ENCODE data around the gene GLI2. TPM values are rescaled to one million over a fixed set of nuclear protein-coding genes. Genes with fewer than 3 reads are reported as not detected.

Gene GLI2
- total RNA-seq, 1 donor from 2014 or later = 23.1 TPM

GRCh38 chr2:120766470-120767351 is 31.0 kb downstream of the GLI2 start:
- Histone ChIP-seq H3K4me1 (peaks cover 0 to 4% of the 10 kb centered on the region in 2 donors), H3K9me3 (no peaks in the 10 kb centered on the region), H3K27me3 (no peaks in the 10 kb centered on the region), H3K4me3 (no peak overlapping the region), H3K27ac (peak overlapping the region; percentile 38 to 51), H3K36me3 (no peaks in the 10 kb centered on the region)
- intact Hi-C loops (cut with DNase I) = no loop called here
- DNase-seq (ENCODE audit: low spot score in 2 of 2) = no peak
- TF ChIP-seq, protein P1, sequence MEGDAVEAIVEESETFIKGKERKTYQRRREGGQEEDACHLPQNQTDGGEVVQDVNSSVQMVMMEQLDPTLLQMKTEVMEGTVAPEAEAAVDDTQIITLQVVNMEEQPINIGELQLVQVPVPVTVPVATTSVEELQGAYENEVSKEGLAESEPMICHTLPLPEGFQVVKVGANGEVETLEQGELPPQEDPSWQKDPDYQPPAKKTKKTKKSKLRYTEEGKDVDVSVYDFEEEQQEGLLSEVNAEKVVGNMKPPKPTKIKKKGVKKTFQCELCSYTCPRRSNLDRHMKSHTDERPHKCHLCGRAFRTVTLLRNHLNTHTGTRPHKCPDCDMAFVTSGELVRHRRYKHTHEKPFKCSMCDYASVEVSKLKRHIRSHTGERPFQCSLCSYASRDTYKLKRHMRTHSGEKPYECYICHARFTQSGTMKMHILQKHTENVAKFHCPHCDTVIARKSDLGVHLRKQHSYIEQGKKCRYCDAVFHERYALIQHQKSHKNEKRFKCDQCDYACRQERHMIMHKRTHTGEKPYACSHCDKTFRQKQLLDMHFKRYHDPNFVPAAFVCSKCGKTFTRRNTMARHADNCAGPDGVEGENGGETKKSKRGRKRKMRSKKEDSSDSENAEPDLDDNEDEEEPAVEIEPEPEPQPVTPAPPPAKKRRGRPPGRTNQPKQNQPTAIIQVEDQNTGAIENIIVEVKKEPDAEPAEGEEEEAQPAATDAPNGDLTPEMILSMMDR (IDR thresholded peaks at IDR 0.05) = no peak

GRCh38 chr2:120767486-120768005 is 31.9 kb downstream of the GLI2 start:
- Histone ChIP-seq H3K36me3 (no peaks in the 10 kb centered on the region), H3K4me1 (peaks cover 0 to 4% of the 10 kb centered on the region in 2 donors), H3K27me3 (no peaks in the 10 kb centered on the region), H3K4me3 (no peak overlapping the region), H3K9me3 (no peaks in the 10 kb centered on the region), H3K27ac (no peak overlapping the region)
- intact Hi-C loops (cut with DNase I) = no loop called here
- TF ChIP-seq, protein P1 (IDR thresholded peaks at IDR 0.05) = no peak
- no peak for DNase-seq (ENCODE audit: low spot score in 2 of 2)

GRCh38 chr2:120768112-120769048 is 32.7 kb downstream of the GLI2 start:
- TF ChIP-seq, protein P1 (IDR thresholded peaks at IDR 0.05) = no peak
- H3K4me1 ChIP-seq = peaks cover 0 to 4% of the 10 kb centered on the region in 2 donors
- no peak for DNase-seq (ENCODE audit: low spot score in 2 of 2)

DNA sequence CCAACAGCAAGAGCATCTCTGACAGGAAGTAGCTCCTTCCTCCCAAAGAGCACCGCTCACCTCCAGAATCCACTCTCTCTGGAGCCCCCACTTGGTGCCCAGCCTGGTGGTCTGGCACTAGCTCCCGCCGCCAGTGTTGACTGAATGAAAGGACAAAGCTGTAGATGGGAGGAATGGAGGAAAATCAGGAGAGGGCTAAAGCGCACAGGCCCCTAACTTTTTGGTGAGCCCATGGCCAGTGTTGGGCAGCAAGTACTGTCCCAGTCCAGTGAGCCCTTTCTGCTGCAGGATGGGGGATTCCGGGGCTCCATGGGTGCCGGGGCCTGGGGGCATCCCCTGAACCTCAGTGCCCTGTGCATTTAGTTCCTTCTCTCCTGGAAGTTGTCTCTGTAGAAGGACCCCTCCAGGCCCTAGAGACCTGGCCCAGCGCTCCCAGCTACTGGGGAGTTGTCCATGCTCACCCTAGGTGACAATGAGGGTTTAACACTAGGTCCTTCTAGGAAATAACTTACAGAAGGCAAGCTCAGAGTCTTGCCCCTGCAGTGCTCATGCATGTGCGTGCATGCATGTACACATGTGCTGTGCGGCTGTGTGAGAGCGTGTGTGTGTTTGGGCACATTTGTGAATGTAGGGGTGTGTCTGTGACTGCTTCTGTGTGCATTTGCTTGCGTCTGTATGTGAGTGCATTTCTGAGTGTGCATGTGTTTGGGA is 33.6 kb downstream of the GLI2 start:
- no peak for DNase-seq (ENCODE audit: low spot score in 2 of 2)
- no peak overlapping the region for H3K4me3 ChIP-seq
- no peak overlapping the region for H3K27ac ChIP-seq
- H3K4me1 ChIP-seq = peaks cover 0 to 4% of the 10 kb centered on the region in 2 donors
- no peaks in the 10 kb centered on the region for H3K9me3 ChIP-seq
- no peaks in the 10 kb centered on the region for H3K27me3 ChIP-seq
- TF ChIP-seq, protein P1 (IDR thresholded peaks at IDR 0.05) = no peak
- H3K36me3 ChIP-seq = no peaks in the 10 kb centered on the region
- intact Hi-C loops (cut with DNase I) = no loop called here

More at GRCh38 chr2:120768112-120769048, 32.7 kb downstream of the GLI2 start:
- H3K9me3 ChIP-seq = no peaks in the 10 kb centered on the region
- intact Hi-C loops (cut with DNase I) = no loop called here
- H3K36me3 ChIP-seq = no peaks in the 10 kb centered on the region
- H3K4me3 ChIP-seq = no peak overlapping the region
- no peaks in the 10 kb centered on the region for H3K27me3 ChIP-seq
- no peak overlapping the region for H3K27ac ChIP-seq

GRCh38 chr2:120769787-120770120 is 34.1 kb downstream of the GLI2 start:
- Histone ChIP-seq H3K4me3 (no peak overlapping the region), H3K4me1 (peaks cover 0 to 4% of the 10 kb centered on the region in 2 donors), H3K9me3 (no peaks in the 10 kb centered on the region), H3K27me3 (no peaks in the 10 kb centered on the region), H3K36me3 (no peaks in the 10 kb centered on the region), H3K27ac (no peak overlapping the region)
- TF ChIP-seq, protein P1 (IDR thresholded peaks at IDR 0.05) = no peak
- no peak for DNase-seq (ENCODE audit: low spot score in 2 of 2)
- intact Hi-C loops (cut with DNase I) = no loop called here

Measured in ascending aorta (tissue), 2 donors.